ENCODE measurements around the gene WDR88. TPM values are rescaled to one million over a fixed set of nuclear protein-coding genes. Genes with fewer than 3 reads are reported as not detected.
A peak's percentile ranks its signal among the peaks of the same experiment; 100 is the strongest.

The WDR88 gene
- total and polyA plus RNA-seq, 2 of the 13 experiments (the other 11 are each of a cell fraction or from before 2014, with no cell fraction given) = not detected

GRCh38 chr19:33133438-33134031 is 1.6 kb downstream of the WDR88 start:
- WGBS (ENCODE audit: low lambda C conversion rate) = 36% methylated on average over 10 of the region's 13 CpGs
- peaks cover 12% of the 10 kb centered on the region for H3K4me1 ChIP-seq (ENCODE audit: insufficient read depth, low read length)
- H2AFZ ChIP-seq (ENCODE audit: low read length) = no peak overlapping the region
- intact Hi-C loops (cut with micrococcal nuclease; ENCODE audit: unreplicated experiment) (no loop called here), in situ Hi-C loops (cut with HindIII; ENCODE audit: extremely low pct_ligation_motif_present, low pct_unique_long_range_greater_than_20kb) (loop anchor here (25.0 kb wide), 1 partner anchor 446 kb away; the partner anchor contains the start of genes ANKRD27, NUDT19 and RGS9BP)
- H3K4me2 ChIP-seq (ENCODE audit: low read depth, low read length) = peak overlapping the region; percentile 41
- no peaks in the 10 kb centered on the region for H3K79me2 ChIP-seq (ENCODE audit: insufficient read depth, low read length)
- H3K9ac ChIP-seq (ENCODE audit: insufficient read depth, low read depth, low read length) = no peak overlapping the region
- H3K36me3 ChIP-seq (replicated peaks in 1 of 2; ENCODE audit: control insufficient read depth in 1 of 2, insufficient read depth in 2 of 2, low read length in 2 of 2) = peaks cover 3 to 14% of the 10 kb centered on the region in 2 experiments; a peak in 4 of 5 replicates
- POLR2A ChIA-PET = interaction anchor here (1.0 kb wide), 1 partner anchor 43 kb away, joined by 5 read pairs; no protein-coding TSS in a partner anchor
- CTCF ChIA-PET (ENCODE audit: low intra/inter-chr PET ratio, low total read pairs) = no interaction called here
- H3K4me3 ChIP-seq (replicated peaks in 1 of 3; ENCODE audit: insufficient read depth in 1 of 3, low read depth in 2 of 3, low read length in 3 of 3) = peak overlapping the region in 1 of 3 experiments; percentile 44; a peak in 1 of 6 replicates
- H3K27ac ChIP-seq (ENCODE audit: extremely low read length, insufficient read depth, low read length) = no peak overlapping the region
- FAIRE-seq (peak; percentile 53), ATAC-seq (peak; percentile 88), DNase-seq (ENCODE audit: low spot score) (peak; percentile 43)
- H3K27me3 ChIP-seq (ENCODE audit: control insufficient read depth in 1 of 2, insufficient read depth in 2 of 2, low read length in 2 of 2) = no peaks in the 10 kb centered on the region; a peak in 1 of 5 replicates
- no peaks in the 10 kb centered on the region for H4K20me1 ChIP-seq (ENCODE audit: insufficient read depth, low read length)
- H3K9me3 ChIP-seq (ENCODE audit: low read length) = no peaks in the 10 kb centered on the region
- no TSS peak for BruUV-seq (replicated peaks)
- no peak for TF ChIP-seq BRD4 (CRISPR knock-in tag; IDR thresholded peaks at IDR 0.05)
- TF ChIP-seq CTCF (CRISPR knock-in tag; IDR thresholded peaks at IDR 0.05) = peak; percentile 58
- peak; percentile 52 for TF ChIP-seq TEAD3 (CRISPR knock-in tag; optimal IDR thresholded peaks at IDR 0.05; ENCODE audit: borderline replicate concordance)
- no peak for TF ChIP-seq IKZF4 (CRISPR knock-in tag; IDR thresholded peaks at IDR 0.05; ENCODE audit: borderline replicate concordance, low read depth, not compliant biosample characterization)
- TF ChIP-seq TAF1 (CRISPR knock-in tag; IDR thresholded peaks at IDR 0.05) = no peak
- TF ChIP-seq ZMYM3 (CRISPR knock-in tag; IDR thresholded peaks at IDR 0.05) = 0 out of 2 replicates have a peak, but pooled peaks have one; percentile 34
- TF ChIP-seq ZBTB7B (CRISPR knock-in tag; IDR thresholded peaks at IDR 0.05) = no peak
- no peak for TF ChIP-seq ATF7-NPFF (CRISPR knock-in tag; IDR thresholded peaks at IDR 0.05; ENCODE audit: low read depth)
- TF ChIP-seq HNF4G (IDR thresholded peaks at IDR 0.05; ENCODE audit: borderline replicate concordance, low read depth, low read length) = peak; percentile 43; the same call in 1 of the 2 replicates
- no peak for TF ChIP-seq HNF4G (CRISPR knock-in tag; IDR thresholded peaks at IDR 0.05; ENCODE audit: borderline replicate concordance, low read depth)
- no peak for TF ChIP-seq TSC22D2 (CRISPR knock-in tag; IDR thresholded peaks at IDR 0.05; ENCODE audit: borderline replicate concordance)
- no peak for TF ChIP-seq TEAD2 (CRISPR knock-in tag; IDR thresholded peaks at IDR 0.05)
- peak; percentile 39; the same call in 1 of the 2 replicates for TF ChIP-seq ZFY (CRISPR knock-in tag; IDR thresholded peaks at IDR 0.05)
- no peak for TF ChIP-seq NFYC (CRISPR knock-in tag; IDR thresholded peaks at IDR 0.05)
- peak; percentile 26; the same call in 1 of the 2 replicates for TF ChIP-seq STAG1 (CRISPR knock-in tag; IDR thresholded peaks at IDR 0.05)
- TF ChIP-seq RELA (CRISPR knock-in tag; IDR thresholded peaks at IDR 0.05) = no peak
- TF ChIP-seq ZNF331 (CRISPR knock-in tag; IDR thresholded peaks at IDR 0.05) = 0 out of 2 replicates have a peak, but pooled peaks have one; percentile 13
- TF ChIP-seq SMARCC2 (IDR thresholded peaks at IDR 0.05) = no peak
- peak; percentile 72; the same call in 1 of the 2 replicates for TF ChIP-seq ZNF777 (CRISPR knock-in tag; IDR thresholded peaks at IDR 0.05)
- TF ChIP-seq ZNF281 (CRISPR knock-in tag; IDR thresholded peaks at IDR 0.05; ENCODE audit: borderline replicate concordance) = peak; percentile 32; the same call in 1 of the 2 replicates
- TF ChIP-seq ZBTB38 (CRISPR knock-in tag; IDR thresholded peaks at IDR 0.05) = peak; percentile 50; the same call in 1 of the 2 replicates
- peak; percentile 73; the same call in 1 of the 2 replicates for TF ChIP-seq ESRRA (CRISPR knock-in tag; IDR thresholded peaks at IDR 0.05; ENCODE audit: low read depth)
